Urothelium cell line (cell line): Measurements from ENCODE around the gene PGAM2.

Experiments used
- DNase-seq: peaks from one replicate; pipeline ENCODE4 v3.0.0; 2011; ENCODE audit warnings: low spot score, mixed read lengths
- FAIRE-seq: peaks from 2 replicates; lab custom pipeline; 2011; peaks lifted over from hg19 to GRCh38; lab: Jason Lieb, UNC

The PGAM2 gene

DNA sequence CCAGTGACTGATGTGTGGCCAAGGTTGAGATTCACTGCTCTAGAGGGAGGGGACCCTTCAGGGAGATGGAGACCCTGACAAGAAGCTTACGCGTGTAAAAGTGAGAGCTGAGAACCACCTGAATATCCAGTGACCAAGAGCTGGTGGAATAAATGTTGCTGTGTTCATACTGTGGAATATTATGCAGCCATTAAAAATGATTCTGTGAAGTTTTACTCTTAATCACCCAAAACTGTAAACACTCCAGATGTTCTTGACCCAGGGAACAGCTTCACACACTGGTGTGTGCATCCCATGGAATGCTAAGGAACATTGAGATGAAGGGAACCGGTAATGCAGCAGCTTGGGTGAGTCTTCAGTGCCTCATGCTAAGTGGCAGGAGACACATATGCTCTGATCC is 21.3 kb upstream of the PGAM2 start:
- FAIRE-seq, result no peak

DNA sequence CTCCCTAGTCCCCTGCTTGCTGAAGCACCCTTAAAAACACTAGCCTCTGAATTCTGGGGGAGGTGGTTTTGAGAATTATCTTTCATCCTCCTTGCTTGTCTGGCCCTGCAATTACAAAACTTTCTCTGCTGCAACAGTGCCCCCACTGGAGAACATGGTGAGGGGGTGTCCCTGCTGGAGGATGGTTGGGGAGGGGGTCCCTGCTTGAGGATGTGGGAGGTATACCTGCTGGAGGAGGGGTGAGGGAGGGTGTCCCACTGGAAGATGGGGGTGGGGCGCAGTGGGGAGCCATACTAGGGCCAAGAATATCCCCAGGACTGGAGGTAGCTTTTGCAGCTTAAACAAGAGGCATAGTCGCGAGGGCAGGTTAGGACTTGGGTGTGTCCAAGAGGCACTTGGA is 20.2 kb upstream of the PGAM2 start:
- DNase-seq (no peak), FAIRE-seq (no peak)

More for the DNA sequence above, 21.3 kb upstream of the PGAM2 start:
- DNase-seq, result no peak

DNA sequence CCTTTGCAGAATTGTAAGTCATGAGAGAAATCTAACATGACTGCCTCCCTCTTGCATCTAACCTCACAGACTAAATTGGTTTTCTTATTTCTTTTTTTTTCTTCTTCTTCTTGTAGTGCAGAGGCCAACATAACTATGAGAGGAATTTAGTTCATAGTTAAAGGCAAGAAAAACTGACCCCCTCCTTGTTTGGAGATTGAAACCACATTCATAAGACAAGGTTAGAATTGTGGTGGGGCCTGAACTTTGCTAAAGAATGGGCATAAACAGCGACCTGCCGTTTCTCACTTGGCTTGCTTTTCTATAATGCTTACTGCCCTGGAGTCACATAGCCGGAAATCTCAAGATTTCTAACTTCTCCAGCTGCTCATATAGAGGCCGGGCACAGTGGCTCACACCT is 19.3 kb upstream of the PGAM2 start:
- FAIRE-seq (no peak), DNase-seq (no peak)

DNA sequence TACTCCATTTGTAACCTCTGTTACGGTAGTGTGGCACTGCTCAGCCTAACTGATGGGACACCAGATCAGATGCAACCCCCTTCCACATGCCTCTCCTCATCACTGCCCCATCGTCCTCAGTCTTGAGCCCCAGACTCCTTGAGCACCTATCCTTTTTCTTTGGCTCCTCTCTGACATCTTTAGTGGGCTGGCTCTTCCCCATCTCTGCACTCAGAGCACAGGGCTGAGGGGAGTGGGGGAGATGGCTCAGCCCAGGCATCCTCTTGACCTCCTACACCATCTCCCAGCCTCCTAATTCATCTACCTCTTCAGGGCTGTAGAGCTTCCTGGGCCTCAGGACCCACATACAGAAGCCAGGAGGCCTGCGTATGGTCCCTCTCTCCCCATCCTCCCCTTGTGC is 18.4 kb upstream of the PGAM2 start:
- FAIRE-seq (no peak), DNase-seq (no peak)

DNA sequence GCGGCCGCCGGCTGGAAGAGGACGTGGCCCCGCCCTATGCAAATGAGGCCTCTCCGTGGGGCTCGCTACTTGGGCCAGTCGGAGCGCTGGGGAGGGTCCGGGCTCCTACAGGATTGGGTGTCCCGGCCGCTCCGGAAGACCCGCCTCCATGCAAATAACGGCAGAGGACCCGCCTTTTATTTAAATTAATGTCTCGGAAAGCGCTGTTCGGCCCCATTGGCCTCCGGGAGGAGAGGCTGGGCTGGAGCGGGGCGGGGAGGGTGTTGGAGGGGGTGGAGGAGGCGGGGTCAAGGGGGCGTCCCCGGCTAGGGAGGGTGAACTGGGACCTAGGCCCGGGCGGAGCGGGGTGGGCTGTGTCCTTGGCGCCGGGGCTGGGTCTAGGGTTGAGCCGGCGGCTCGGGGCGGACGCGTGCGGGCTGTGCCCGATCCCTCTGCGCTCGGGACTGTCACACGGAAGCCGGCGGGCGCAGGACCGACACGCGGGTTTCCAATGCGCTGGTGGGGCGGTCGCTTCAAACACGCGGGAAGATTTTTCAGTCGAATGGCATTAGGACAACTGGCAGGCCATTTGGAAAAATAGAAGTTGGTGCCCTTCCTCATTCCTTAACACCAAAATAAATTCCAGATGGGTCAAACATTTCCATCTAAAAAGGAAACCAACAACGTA is 17.3 kb upstream of the PGAM2 start:
- peak; percentile 90 for FAIRE-seq
- DNase-seq, result peak; percentile 100

DNA sequence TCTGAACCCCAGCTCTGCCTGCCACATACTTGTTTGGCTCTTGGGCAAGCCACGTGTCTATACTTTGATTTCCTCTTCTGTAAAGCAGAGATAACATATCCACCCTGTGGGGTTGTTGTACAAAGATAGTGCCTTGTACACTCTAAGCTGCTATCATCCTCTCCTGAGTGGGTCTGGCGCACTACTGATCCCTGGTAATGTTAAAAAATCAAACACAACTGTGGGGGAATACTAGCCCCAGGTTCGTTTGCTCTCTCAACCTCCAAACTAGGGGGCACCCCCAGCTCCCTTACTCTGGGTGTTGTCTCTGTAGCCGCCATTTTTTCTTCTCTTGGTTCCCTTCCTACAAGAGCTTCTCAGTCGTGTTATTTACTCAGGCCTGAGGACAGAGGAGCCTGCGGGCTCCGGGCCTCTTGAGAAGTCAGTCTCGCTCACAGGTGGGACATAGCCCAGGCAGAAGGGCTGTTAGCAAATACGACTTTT is 15.9 kb upstream of the PGAM2 start:
- no peak for FAIRE-seq
- no peak for DNase-seq

DNA sequence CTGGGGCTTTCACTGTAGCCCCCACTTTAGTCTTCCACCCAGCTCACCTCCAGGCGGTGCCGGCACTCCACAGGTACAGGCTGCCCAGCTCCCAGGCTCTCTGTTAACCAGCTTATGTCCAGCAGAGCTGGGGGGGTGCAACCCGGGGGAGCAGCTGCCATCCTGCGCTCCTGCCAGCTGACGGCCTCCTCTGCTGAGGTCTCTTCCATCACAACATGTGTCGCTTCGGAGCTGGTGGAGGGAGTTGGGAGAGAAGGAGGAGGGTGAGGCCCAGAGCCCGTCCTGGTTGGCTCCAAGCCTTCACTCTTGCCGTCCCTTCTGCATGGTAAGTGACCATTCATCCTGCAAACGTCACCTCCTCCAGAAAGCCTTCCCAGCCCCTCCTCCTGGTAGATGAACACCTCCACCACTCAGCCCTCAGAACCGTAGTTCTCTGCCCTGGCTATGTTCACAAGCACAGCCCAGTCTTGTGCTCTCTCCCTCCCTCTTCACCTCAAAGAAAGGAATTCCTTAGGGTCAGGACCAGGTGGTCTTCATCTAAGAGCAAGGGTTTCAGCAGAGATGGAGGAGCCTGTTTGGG is 15.4 kb upstream of the PGAM2 start:
- FAIRE-seq, result no peak
- no peak for DNase-seq

DNA sequence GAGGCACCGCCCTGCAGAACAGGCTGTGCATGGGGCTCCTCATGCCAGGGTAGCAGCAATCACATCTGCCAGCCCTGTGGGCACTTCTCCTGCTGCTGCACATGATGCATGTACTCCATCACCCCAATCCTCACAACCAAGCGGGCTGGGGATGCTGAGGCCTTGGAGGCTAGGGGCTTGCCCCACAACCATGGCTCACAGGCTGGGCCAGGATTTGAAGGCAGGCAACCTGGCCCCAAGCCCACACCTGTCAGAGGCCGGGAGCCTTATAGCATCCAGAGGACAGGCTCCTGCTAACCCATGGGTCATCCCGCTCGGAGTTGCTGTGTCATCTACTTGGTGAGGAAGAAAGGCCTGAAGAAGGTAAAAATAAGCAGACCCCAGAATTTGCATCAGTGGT is 14.8 kb upstream of the PGAM2 start:
- FAIRE-seq, result no peak
- DNase-seq, result no peak

DNA sequence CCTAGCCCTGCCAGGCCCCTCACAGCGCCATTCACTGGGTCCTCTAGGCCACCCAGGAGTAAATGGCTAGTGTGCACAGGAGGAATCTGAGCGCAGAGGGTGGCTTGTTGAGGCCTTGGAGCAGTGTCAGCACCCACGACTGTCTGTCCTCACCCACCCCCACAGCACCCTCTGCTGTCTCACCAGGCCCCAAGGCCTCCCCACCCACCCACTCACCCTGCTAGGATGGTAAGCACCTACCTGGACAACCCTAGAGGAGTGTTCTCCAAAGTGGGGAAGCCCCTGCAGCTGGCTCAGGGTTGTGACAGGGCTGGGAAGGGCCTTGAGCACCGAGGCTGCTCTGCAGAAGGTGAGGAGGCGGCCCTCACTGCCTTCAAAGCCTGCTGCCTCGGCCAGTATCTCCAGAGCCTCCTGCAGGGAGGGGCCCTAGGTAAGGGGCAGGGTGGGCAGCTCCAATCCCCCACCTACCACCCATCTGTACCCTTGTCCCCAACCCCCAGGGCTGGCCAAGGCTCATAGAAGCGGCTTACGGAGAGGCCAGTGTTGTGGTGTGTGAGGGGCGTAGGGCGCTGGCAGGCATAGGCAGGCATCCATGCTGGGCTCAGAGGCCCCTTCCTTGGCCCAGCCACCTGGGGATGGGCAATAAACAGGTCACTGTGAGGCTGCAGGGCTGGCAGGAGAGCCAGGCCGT is 14.1 kb upstream of the PGAM2 start:
- no peak for DNase-seq
- no peak for FAIRE-seq

DNA sequence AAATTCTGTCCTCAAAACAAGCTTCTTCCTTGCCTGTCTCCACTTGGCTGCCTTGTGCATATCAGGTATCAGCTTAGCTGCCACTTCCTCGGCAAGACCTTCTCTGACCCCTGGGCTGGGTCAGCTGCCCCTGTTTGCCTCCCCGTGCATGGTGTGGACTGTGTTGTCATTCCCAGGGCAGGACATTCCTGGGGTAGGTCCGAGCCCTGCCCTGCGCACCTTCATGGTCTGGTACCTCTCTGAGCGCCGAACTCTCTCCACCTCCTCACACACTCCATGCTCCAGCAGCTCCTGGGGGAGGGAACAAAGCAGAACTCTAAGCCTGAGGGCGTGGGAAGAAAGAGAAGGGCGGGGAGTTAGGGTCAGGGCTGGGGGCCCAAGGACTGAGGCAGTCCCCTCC is 13.2 kb upstream of the PGAM2 start:
- DNase-seq (no peak), FAIRE-seq (peak; percentile 85)

DNA sequence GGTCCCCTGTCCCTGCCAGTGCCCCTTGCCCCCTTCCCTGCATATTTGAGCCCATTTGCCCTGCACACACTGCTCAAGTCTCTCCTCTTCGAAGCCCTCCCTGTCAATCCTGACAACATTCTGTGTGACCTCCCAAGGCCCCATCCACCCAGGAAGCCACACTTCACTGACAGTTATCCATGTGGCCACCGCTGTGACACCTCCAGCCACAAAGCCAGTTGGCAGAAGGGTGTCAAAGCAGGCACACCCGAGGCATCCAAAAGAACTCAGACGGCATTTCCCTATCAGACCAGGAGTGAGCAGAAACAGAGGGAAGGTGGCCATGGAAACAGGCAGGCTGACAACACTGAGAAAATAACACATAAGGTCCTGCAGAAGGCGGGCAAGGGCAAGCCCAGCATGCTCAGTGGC is 12.3 kb upstream of the PGAM2 start:
- no peak for DNase-seq

DNA sequence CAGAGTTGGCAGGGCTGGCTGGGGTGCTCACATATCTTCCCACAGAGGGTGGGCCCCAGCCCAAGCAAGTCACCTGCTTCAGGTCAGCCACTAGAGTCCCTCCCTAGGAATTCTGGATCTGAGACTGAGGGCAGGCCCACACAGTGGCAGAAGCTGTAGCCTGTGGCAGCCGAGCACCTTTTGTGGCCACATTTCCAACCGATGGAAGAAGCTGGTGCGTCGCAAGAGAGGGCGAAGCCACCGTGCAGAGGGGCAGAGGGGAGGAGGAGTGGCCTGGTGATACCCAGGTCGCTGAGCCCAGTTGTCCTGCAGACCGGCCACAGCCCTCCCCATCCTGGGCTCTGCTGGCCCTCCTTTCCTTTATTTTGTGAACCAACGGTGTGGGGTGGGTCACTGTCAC is 11.7 kb upstream of the PGAM2 start:
- FAIRE-seq, result no peak
- no peak for DNase-seq

More for the DNA sequence above, 12.3 kb upstream of the PGAM2 start:
- FAIRE-seq, result peak; percentile 61

DNA sequence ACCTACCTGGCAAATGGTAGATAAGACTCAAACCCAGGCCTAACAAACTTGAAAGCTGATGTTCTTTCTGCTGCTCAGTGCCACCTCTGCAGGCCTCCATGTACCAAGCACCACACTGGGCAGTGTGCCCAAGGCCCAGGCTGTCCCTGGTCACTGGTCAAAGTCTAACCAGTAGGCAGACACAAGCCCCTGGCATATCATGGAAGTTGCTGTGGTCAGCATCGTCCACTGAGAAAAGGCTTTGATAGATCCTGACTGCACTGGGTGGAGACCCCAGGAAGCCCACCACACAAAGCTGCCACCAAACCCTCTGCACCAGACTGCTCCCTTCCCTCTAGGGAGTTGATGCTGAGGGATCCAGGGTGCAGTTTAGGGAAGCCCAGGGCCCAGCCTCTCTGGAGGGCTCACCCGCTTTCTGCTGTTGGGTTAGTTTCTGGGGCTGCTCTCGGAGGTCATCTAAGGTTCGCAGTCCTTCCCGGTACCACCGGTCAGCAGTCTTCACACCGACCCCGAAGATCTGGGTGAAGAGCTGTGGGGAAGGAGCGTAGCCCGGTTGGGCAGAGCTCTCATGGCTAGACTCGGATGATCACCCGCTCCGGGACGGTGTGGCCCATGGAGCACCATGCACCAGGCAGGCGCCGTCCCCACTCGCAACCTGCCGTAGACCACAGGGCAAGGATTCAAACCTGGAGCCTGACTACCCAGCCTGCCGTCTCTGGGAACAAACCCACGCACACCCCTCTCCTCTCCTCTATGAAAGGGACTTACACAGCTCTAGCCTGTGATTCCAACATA is 10.9 kb upstream of the PGAM2 start:
- DNase-seq (no peak), FAIRE-seq (no peak)

DNA sequence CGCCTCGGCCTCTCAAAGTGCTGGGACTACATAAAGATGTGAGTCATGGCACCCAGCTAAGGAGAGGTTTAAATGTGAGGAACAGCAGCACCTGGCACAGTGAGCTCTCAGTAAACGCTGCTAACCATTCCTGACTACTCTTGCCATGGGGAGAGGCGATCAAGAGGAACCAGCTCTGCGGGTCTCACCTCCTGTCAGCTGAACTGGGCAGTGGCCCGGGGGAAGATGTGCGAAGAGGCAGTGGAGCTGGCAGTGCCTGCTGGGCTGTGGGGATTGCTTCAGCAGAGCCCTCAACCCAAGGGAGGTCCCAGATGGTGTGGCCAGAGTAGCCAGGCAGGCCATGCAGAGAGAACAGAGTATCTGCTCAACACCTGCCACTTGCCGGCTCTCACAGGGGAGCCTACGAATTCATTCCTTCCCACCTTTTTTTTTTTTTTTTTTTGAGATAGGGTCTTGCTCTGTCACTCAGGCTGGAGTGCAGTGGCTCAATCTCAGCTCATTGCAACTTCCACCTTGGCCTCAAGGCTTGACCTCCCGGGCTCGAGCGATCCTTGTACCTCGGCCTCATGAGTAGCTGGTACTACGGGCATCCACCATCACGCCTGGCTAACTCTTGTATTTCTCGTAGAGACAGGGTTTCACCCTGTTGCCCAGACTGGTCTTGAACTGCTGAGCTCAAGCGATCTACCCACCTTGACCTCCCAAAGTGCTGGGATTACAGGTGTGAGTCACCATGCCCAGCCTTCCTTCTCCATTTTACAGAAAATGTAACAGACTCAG is 10.1 kb upstream of the PGAM2 start:
- DNase-seq (no peak), FAIRE-seq (no peak)

DNA sequence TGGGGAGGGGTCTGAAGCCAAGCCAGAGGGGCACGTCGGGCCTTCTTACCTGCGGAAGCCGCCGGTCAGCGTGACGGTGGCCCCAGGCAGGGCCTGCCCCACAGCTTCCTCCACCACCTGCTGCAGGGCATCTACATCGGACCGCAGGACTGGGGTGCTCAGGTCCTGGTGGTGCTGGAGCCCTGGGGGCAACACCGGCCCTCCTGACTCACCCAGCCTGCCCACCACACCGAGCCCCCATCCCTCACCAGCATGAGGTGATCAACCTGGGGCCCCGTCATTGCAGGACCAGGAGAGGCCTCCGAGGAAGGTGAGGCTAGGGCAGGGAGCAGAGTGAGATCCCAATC is 9.0 kb upstream of the PGAM2 start:
- DNase-seq, result no peak
- no peak for FAIRE-seq

DNA sequence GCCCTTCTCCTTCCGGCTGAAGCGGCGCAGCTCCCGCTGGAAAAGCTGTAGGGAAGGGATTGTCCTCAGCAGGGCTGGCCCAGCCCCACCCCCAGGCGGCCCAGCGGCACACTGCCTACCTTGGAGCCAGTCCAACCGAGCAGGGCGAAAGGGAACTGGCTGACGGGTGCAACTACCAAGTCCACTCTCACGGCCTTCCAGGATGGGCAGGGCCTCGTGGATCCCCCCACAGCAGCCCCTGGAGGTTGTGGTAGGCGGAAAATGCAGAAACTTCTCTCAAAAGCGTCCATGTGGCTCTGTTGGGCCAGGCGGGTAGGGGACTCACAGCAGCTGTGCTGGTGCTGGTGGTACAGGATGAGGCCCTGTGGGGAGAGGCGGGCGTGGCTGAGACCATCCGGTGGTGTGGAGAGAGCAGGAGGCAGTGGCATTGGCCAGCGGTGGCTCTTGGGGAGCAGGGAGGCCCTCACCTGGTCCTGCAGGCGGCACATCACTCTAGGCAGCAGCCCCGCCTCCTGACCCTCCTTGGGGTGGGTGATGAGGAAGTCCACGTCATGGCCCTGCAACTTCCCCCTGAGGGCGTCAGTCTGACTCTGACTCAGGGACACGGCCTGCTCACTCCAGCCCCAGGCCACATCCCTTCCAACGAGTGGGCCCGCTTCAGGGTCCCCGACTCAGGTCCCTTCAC is 8.4 kb upstream of the PGAM2 start:
- DNase-seq (no peak), FAIRE-seq (peak; percentile 46)

DNA sequence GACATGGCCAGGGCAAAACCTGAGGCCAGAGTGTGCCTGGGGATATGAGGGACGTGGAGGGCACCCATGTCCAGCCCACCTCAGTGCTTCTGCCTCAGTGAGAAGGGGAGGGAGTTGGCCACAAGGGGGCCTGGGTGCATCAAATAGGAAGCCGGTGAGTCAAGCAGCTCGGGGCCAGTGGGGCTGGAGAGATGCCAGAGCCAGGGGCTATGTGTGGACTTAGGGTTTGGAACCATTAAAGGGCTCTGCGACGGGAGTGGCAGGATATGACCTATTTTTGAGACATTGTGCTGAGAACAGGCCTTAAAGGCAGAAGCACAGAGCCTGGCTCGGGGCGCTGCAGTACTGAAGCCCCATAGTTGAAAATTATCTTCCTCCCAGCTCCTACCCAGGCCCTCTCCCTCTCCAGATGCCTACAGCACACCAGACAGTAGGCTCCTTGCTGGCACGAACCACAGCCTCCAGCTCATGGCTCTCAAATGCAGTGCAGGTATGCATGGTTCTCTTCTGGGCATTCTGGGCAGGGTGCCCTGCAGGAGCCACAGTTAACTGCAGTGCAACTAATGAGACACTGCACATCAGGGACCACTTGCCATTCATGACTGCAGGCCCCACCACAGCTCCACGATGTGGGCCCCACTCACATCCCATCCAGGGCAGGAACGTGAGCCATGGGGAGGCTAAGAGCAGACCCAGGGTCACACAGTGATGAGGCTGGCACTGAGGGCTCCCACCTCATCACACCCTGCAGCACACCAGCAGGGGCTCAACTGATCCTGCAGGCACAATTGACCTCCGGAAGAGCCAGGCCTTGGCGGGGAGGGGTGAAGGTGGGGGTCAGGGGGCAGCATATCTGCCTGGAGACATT is 7.2 kb upstream of the PGAM2 start:
- peak; percentile 86 for DNase-seq

DNA sequence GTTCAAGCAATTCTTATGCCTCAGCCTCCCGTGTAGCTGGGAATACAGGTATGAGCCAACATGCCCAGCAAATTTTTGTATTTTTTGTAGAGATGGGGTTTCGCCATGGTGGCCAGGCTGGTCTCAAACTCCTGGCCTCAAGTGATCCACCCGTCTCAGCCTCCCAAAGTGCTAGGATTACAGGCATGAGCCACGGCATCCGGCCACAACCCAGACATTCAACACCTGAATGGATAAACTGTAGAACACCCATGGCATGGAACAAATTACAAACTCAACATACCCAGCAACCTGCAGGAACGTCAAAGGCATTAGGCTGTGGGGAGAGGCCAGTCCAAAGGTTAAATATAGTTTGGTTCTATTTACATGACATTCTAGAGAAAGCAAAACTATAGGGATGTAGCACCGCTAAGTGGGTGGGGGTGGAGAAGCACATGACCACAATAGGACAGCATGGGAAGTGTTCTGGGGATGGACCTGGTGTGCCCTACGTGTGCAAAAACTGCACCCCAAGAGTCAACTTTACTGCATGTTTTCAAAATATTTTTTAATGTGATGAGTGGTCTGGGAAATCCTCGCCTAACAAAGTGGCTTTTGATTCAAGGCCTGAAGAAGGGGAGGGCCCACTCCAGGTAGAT is 6.5 kb upstream of the PGAM2 start:
- DNase-seq, result no peak
- peak; percentile 70 for FAIRE-seq

More for the DNA sequence above, 7.2 kb upstream of the PGAM2 start:
- FAIRE-seq, result peak; percentile 87

DNA sequence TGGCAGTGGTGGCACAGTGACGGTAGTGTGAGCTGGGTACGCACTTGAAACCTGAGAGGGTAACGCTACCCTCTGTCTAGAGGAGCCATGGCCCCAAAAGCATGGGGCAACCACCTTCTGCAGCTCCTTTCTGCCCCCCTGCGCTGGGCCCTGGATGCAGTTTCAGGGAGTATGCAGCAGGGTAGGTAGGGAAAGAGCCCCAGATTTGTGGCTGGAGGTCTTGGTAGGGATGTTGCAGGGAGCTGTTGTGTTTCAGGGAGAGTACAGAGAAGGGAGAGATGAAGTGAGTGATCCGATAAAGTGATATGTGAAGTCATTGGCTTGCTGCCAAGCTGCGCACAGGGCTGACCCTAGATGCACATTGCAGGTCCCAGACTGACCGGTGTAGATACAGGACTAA is 2.7 kb upstream of the PGAM2 start:
- DNase-seq (no peak), FAIRE-seq (no peak)
